Activated CD4-positive, alpha-beta T cell treated with anti-CD3 and anti-CD28 coated beads, Interleukin-2, amount 10 ng/mL, durations not matched to agents 7 days and 5 days (primary cell): ENCODE measurements around the gene NTRK2. TPM values are rescaled to one million over a fixed set of nuclear protein-coding genes. Genes with fewer than 3 reads are reported as not detected.

Experiments used
- CTCF ChIA-PET: fragments of 350-600 bp; sonication (Branson Sonifier 250); formaldehyde crosslinking; loops from one replicate; lab custom pipeline; 2021; ENCODE audit warnings: antibody characterized with exemption; lab: Charles Lee
- POLR2A ChIA-PET: fragments of 350-600 bp; sonication (Branson Sonifier 250); formaldehyde crosslinking; loops from one replicate; lab custom pipeline; 2021; ENCODE audit warnings: antibody characterized with exemption; lab: Charles Lee
- DNase-seq: peaks from one replicate; pipeline ENCODE4 v3.0.0-alpha.2; 2020
- H3K27ac Mint-ChIP-seq: one replicate; pipeline ENCODE4 v1.8.0; 2021; ENCODE audit warnings: mild to moderate bottlenecking, moderate library complexity, mixed read lengths
- H3K27me3 Mint-ChIP-seq: one replicate; pipeline ENCODE4 v1.8.0; 2021; ENCODE audit warnings: mixed read lengths
- H3K36me3 Mint-ChIP-seq: one replicate; pipeline ENCODE4 v1.8.0; 2021; ENCODE audit warnings: low read depth, mixed read lengths
- H3K4me1 Mint-ChIP-seq: one replicate; pipeline ENCODE4 v1.8.0; 2021; ENCODE audit warnings: mixed read lengths
- H3K4me3 Mint-ChIP-seq: one replicate; pipeline ENCODE4 v1.8.0; 2021; ENCODE audit warnings: mild to moderate bottlenecking, moderate library complexity, mixed read lengths
- H3K9me3 Mint-ChIP-seq: one replicate; pipeline ENCODE4 v1.8.0; 2021; ENCODE audit warnings: mixed read lengths
- total RNA-seq, 2 experiments: library from RNA; stranded (reverse); gene quantifications; one replicate each; pipeline ENCODE4 v1.2.3, GENCODE V29; 2021

NTRK2 gene
- total RNA-seq, 2 experiments from 2014 or later, result 1.8 to 2.3 TPM

- H3K27me3 Mint-ChIP-seq, result no peaks in the 10 kb centered on the region
- no peaks in the 10 kb centered on the region for H3K9me3 Mint-ChIP-seq
- no peaks in the 10 kb centered on the region for H3K4me1 Mint-ChIP-seq
- POLR2A ChIA-PET, result no interaction called here
- no peaks in the 10 kb centered on the region for H3K36me3 Mint-ChIP-seq
- DNase-seq, result no peak
- H3K4me3 Mint-ChIP-seq, result no peak overlapping the region
- H3K27ac Mint-ChIP-seq, result no peak overlapping the region
- CTCF ChIA-PET, result interaction anchor here (0.6 kb wide), 1 partner anchor 12 kb away, joined by 4 read pairs; no protein-coding TSS in a partner anchor
Observed at GRCh38 chr9:84799251-84799650, 129.7 kb downstream of the NTRK2 start.

GRCh38 chr9:84804951-84805694 lies 135.6 kb downstream of the NTRK2 start:
- Mint-ChIP-seq H3K27ac (no peak overlapping the region), H3K9me3 (no peaks in the 10 kb centered on the region), H3K27me3 (peaks cover 3% of the 10 kb centered on the region), H3K4me3 (no peak overlapping the region), H3K4me1 (no peaks in the 10 kb centered on the region), H3K36me3 (no peaks in the 10 kb centered on the region)
- DNase-seq, result no peak
- ChIA-PET POLR2A (no interaction called here), CTCF (no interaction called here)

- ChIA-PET CTCF (no interaction called here), POLR2A (interaction anchor here (0.7 kb wide), 1 partner anchor 27 kb away, joined by 3 read pairs; no protein-coding TSS in a partner anchor)
- Mint-ChIP-seq H3K36me3 (no peaks in the 10 kb centered on the region), H3K4me1 (no peaks in the 10 kb centered on the region), H3K27ac (no peak overlapping the region), H3K9me3 (no peaks in the 10 kb centered on the region), H3K27me3 (peaks cover 3% of the 10 kb centered on the region), H3K4me3 (no peak overlapping the region)
- no peak for DNase-seq
Observed at GRCh38 chr9:84807431-84807830, 137.9 kb downstream of the NTRK2 start.

DNA sequence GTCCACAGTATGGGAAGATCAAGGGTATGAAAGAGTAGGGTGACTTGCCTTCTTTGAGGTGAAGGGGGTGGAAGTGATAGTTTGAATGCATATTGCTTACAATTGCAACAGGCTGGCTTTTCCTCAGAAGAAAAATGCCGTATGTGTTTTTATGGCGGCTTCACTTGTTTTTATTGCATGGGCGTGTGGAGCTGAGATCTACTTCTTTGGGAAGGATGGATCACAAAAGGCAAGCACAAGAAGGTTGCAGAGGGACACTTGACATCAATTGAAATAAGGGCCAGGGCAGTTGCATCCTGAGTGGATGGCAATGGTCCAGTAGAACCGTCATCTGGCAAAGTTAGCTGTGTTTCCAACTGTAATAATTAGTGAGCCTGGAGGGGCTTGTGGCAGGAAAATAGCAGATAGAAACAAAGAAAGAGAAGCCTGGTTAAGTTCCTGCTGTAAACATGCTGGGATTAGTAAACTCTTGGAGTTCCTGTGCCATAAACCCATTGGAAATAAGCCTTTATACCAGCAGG lies 138.4 kb downstream of the NTRK2 start:
- Mint-ChIP-seq H3K27ac (no peak overlapping the region), H3K4me1 (no peaks in the 10 kb centered on the region), H3K9me3 (no peaks in the 10 kb centered on the region), H3K36me3 (no peaks in the 10 kb centered on the region), H3K4me3 (no peak overlapping the region), H3K27me3 (peaks cover 3% of the 10 kb centered on the region)
- DNase-seq, result no peak
- ChIA-PET CTCF (no interaction called here), POLR2A (interaction anchor here (0.7 kb wide), 1 partner anchor 27 kb away, joined by 3 read pairs; no protein-coding TSS in a partner anchor)

GRCh38 chr9:84808416-84808815 lies 138.9 kb downstream of the NTRK2 start:
- Mint-ChIP-seq H3K4me1 (no peaks in the 10 kb centered on the region), H3K27ac (no peak overlapping the region), H3K9me3 (no peaks in the 10 kb centered on the region), H3K36me3 (no peaks in the 10 kb centered on the region), H3K4me3 (no peak overlapping the region), H3K27me3 (peaks cover 4% of the 10 kb centered on the region)
- ChIA-PET POLR2A (no interaction called here), CTCF (no interaction called here)
- no peak for DNase-seq

DNA sequence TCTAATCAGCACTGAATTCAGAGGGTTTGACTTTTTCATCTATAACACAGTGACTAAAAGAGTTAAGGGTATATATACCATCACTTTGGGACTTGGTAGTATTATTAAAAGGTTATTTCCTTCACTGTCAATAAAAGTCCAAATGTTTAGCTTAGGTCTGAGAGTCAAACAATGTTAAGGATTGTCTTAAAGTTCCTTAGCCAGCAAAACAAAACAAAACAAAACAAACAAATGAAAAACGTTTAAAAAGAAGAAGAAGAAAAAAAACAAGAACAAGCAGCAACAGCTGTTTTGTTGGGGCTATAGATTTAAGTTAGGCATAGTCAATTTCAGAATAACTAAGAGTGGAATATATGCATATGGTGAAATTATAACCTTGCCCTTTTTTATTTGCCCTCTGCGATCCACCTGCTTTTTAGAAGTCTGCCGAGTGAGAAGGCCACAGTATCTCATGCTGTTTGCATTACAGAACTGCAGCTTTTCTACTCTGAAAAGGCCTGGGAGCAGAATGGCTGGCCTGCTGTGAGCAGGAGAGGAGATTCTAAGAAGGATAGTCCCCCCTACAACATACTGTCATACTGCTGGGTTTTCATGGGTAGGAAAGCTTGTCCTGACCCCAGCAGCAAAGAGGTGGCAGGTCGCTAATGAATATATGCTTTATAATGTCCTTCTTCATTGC lies 141.7 kb downstream of the NTRK2 start:
- CTCF ChIA-PET, result no interaction called here

GRCh38 chr9:84811751-84812074 lies 142.2 kb downstream of the NTRK2 start:
- no peaks in the 10 kb centered on the region for H3K4me1 Mint-ChIP-seq
- H3K4me3 Mint-ChIP-seq, result no peak overlapping the region
- H3K9me3 Mint-ChIP-seq, result no peaks in the 10 kb centered on the region
- no peak overlapping the region for H3K27ac Mint-ChIP-seq
- H3K36me3 Mint-ChIP-seq, result no peaks in the 10 kb centered on the region
- DNase-seq, result no peak
- H3K27me3 Mint-ChIP-seq, result peaks cover 4% of the 10 kb centered on the region
- CTCF ChIA-PET, result no interaction called here
- POLR2A ChIA-PET, result no interaction called here

More for the DNA sequence above, 141.7 kb downstream of the NTRK2 start:
- Mint-ChIP-seq H3K4me3 (no peak overlapping the region), H3K9me3 (no peaks in the 10 kb centered on the region), H3K27ac (no peak overlapping the region), H3K4me1 (no peaks in the 10 kb centered on the region), H3K36me3 (no peaks in the 10 kb centered on the region), H3K27me3 (peaks cover 4% of the 10 kb centered on the region)
- DNase-seq, result no peak
- POLR2A ChIA-PET, result no interaction called here

- Mint-ChIP-seq H3K4me3 (no peak overlapping the region), H3K36me3 (no peaks in the 10 kb centered on the region)
- CTCF ChIA-PET, result no interaction called here
Observed at GRCh38 chr9:84812355-84812754, 142.8 kb downstream of the NTRK2 start.

GRCh38 chr9:84812847-84813246 lies 143.3 kb downstream of the NTRK2 start:
- no peak overlapping the region for H3K4me3 Mint-ChIP-seq
- CTCF ChIA-PET, result no interaction called here
- POLR2A ChIA-PET, result no interaction called here
- DNase-seq, result no peak
- H3K9me3 Mint-ChIP-seq, result no peaks in the 10 kb centered on the region
- no peaks in the 10 kb centered on the region for H3K36me3 Mint-ChIP-seq
- H3K4me1 Mint-ChIP-seq, result no peaks in the 10 kb centered on the region
- peaks cover 4% of the 10 kb centered on the region for H3K27me3 Mint-ChIP-seq
- H3K27ac Mint-ChIP-seq, result no peak overlapping the region

More at GRCh38 chr9:84812355-84812754, 142.8 kb downstream of the NTRK2 start:
- POLR2A ChIA-PET, result no interaction called here
- Mint-ChIP-seq H3K27ac (no peak overlapping the region), H3K4me1 (no peaks in the 10 kb centered on the region), H3K9me3 (no peaks in the 10 kb centered on the region), H3K27me3 (peaks cover 4% of the 10 kb centered on the region)
- DNase-seq, result no peak

DNA sequence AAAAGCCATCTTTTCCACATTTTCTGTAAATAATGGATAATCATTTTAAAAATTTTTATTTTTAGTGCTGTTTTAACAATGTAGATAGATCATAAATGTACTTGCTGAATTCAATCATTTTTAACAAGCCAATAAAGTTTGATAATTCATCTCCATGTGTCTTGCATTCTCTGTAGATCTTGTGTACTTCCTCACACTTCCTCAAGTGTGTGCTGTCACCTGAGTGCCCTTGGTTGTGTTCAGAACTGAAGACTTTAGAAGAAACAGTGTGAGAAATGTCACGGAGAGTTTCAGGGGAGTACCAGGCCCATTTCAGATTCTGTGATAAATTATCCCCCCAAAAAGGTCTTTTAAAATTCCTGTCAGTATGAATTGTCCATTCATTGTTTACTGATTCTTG lies 146.0 kb downstream of the NTRK2 start:
- H3K4me1 Mint-ChIP-seq, result no peaks in the 10 kb centered on the region

GRCh38 chr9:84817038-84817437 lies 147.5 kb downstream of the NTRK2 start:
- no peak overlapping the region for H3K4me3 Mint-ChIP-seq
- ChIA-PET POLR2A (no interaction called here), CTCF (interaction anchor here (0.7 kb wide), 1 partner anchor 454 kb away, joined by 4 read pairs; no protein-coding TSS in a partner anchor)
- no peak overlapping the region for H3K27ac Mint-ChIP-seq
- H3K27me3 Mint-ChIP-seq, result peaks cover 4% of the 10 kb centered on the region
- DNase-seq, result no peak
- H3K9me3 Mint-ChIP-seq, result no peaks in the 10 kb centered on the region
- H3K36me3 Mint-ChIP-seq, result no peaks in the 10 kb centered on the region
- H3K4me1 Mint-ChIP-seq, result no peaks in the 10 kb centered on the region

More for the DNA sequence above, 146.0 kb downstream of the NTRK2 start:
- H3K36me3 Mint-ChIP-seq, result no peaks in the 10 kb centered on the region
- H3K9me3 Mint-ChIP-seq, result no peaks in the 10 kb centered on the region
- POLR2A ChIA-PET, result no interaction called here
- H3K27me3 Mint-ChIP-seq, result peaks cover 4% of the 10 kb centered on the region
- CTCF ChIA-PET, result no interaction called here
- no peak for DNase-seq
- H3K4me3 Mint-ChIP-seq, result no peak overlapping the region
- H3K27ac Mint-ChIP-seq, result no peak overlapping the region

DNA sequence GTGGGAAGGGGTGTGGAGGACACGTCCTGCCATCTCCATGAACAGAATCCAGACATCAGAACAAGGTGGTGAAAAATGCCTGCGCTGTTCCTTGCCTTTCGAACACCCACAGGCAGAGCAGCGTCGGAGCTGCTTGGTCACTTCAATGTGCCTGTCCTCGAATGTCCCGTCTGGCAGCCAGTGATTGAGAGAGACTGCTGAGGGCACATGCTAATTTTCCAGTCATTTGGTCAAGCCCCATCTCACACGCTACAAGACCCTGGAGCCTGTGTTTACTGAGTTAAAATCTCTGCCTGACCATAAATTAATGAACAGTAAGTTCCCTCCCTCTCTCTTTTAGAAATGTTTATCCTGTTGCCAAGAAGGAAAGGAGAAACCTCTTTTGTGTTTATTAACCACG lies 149.3 kb downstream of the NTRK2 start:
- ChIA-PET CTCF (no interaction called here), POLR2A (no interaction called here)
- Mint-ChIP-seq H3K4me3 (no peak overlapping the region), H3K27me3 (no peaks in the 10 kb centered on the region), H3K27ac (no peak overlapping the region), H3K9me3 (no peaks in the 10 kb centered on the region), H3K36me3 (no peaks in the 10 kb centered on the region), H3K4me1 (no peaks in the 10 kb centered on the region)
- DNase-seq, result no peak

GRCh38 chr9:84819491-84819991 lies 150.0 kb downstream of the NTRK2 start:
- H3K9me3 Mint-ChIP-seq, result no peaks in the 10 kb centered on the region
- CTCF ChIA-PET, result no interaction called here
- no peak overlapping the region for H3K4me3 Mint-ChIP-seq
- H3K27ac Mint-ChIP-seq, result no peak overlapping the region
- POLR2A ChIA-PET, result no interaction called here
- H3K27me3 Mint-ChIP-seq, result no peaks in the 10 kb centered on the region
- H3K4me1 Mint-ChIP-seq, result no peaks in the 10 kb centered on the region
- no peak for DNase-seq
- H3K36me3 Mint-ChIP-seq, result no peaks in the 10 kb centered on the region
